ENCODE results near the gene PTCD2.

PTCD2 gene

GRCh38 chr5:72380492-72381274 lies 60.5 kb downstream of the PTCD2 start:
- Histone ChIP-seq H3K4me3 (ENCODE audit: insufficient read length, low read depth) (no peak overlapping the region), H3K27me3 (ENCODE audit: insufficient read depth, insufficient read length) (no peaks in the 10 kb centered on the region), H3K36me3 (ENCODE audit: insufficient read depth, insufficient read length, low read length) (no peaks in the 10 kb centered on the region), H3K9me3 (ENCODE audit: insufficient read depth, low read length) (no peaks in the 10 kb centered on the region), H3K4me1 (ENCODE audit: insufficient read depth, insufficient read length) (no peaks in the 10 kb centered on the region), H3K9ac (ENCODE audit: insufficient read length, low read depth) (no peak overlapping the region)
- DNase-seq (ENCODE audit: low read depth, low spot score): no peak
- TF ChIP-seq ZNF274 (IDR thresholded peaks at IDR 0.05; ENCODE audit: low read depth, low read length) (no peak), YY1 (IDR thresholded peaks at IDR 0.05; ENCODE audit: insufficient read depth, insufficient read length) (no peak), SUZ12 (IDR thresholded peaks at IDR 0.05; ENCODE audit: extremely low read depth, insufficient read depth, insufficient read length) (no peak)

- no peak overlapping the region for H3K4me3 ChIP-seq (ENCODE audit: insufficient read length, low read depth)
- DNase-seq (ENCODE audit: low read depth, low spot score): no peak
- H3K27me3 ChIP-seq (ENCODE audit: insufficient read depth, insufficient read length): no peaks in the 10 kb centered on the region
- H3K9ac ChIP-seq (ENCODE audit: insufficient read length, low read depth): no peak overlapping the region
- no peaks in the 10 kb centered on the region for H3K9me3 ChIP-seq (ENCODE audit: insufficient read depth, low read length)
- no peak for TF ChIP-seq ZNF274 (IDR thresholded peaks at IDR 0.05; ENCODE audit: low read depth, low read length)
- no peak for TF ChIP-seq SUZ12 (IDR thresholded peaks at IDR 0.05; ENCODE audit: extremely low read depth, insufficient read depth, insufficient read length)
- TF ChIP-seq YY1 (IDR thresholded peaks at IDR 0.05; ENCODE audit: insufficient read depth, insufficient read length): no peak
- H3K4me1 ChIP-seq (ENCODE audit: insufficient read depth, insufficient read length): no peaks in the 10 kb centered on the region
- no peaks in the 10 kb centered on the region for H3K36me3 ChIP-seq (ENCODE audit: insufficient read depth, insufficient read length, low read length)
Observed at GRCh38 chr5:72383280-72383679, 63.1 kb downstream of the PTCD2 start.

- TF ChIP-seq SUZ12 (IDR thresholded peaks at IDR 0.05; ENCODE audit: extremely low read depth, insufficient read depth, insufficient read length) (no peak), ZNF274 (IDR thresholded peaks at IDR 0.05; ENCODE audit: low read depth, low read length) (no peak), YY1 (IDR thresholded peaks at IDR 0.05; ENCODE audit: insufficient read depth, insufficient read length) (no peak)
- no peak overlapping the region for H3K4me3 ChIP-seq (ENCODE audit: insufficient read length, low read depth)
- H3K9me3 ChIP-seq (ENCODE audit: insufficient read depth, low read length): no peaks in the 10 kb centered on the region
- no peaks in the 10 kb centered on the region for H3K36me3 ChIP-seq (ENCODE audit: insufficient read depth, insufficient read length, low read length)
- H3K9ac ChIP-seq (ENCODE audit: insufficient read length, low read depth): no peak overlapping the region
- H3K27me3 ChIP-seq (ENCODE audit: insufficient read depth, insufficient read length): no peaks in the 10 kb centered on the region
- no peak for DNase-seq (ENCODE audit: low read depth, low spot score)
- no peaks in the 10 kb centered on the region for H3K4me1 ChIP-seq (ENCODE audit: insufficient read depth, insufficient read length)
Observed at GRCh38 chr5:72383726-72384125, 63.6 kb downstream of the PTCD2 start.

- Histone ChIP-seq H3K9ac (ENCODE audit: insufficient read length, low read depth) (no peak overlapping the region), H3K27me3 (ENCODE audit: insufficient read depth, insufficient read length) (no peaks in the 10 kb centered on the region), H3K4me3 (ENCODE audit: insufficient read length, low read depth) (no peak overlapping the region), H3K36me3 (ENCODE audit: insufficient read depth, insufficient read length, low read length) (no peaks in the 10 kb centered on the region), H3K9me3 (ENCODE audit: insufficient read depth, low read length) (no peaks in the 10 kb centered on the region), H3K4me1 (ENCODE audit: insufficient read depth, insufficient read length) (no peaks in the 10 kb centered on the region)
- no peak for TF ChIP-seq SUZ12 (IDR thresholded peaks at IDR 0.05; ENCODE audit: extremely low read depth, insufficient read depth, insufficient read length)
- no peak for TF ChIP-seq YY1 (IDR thresholded peaks at IDR 0.05; ENCODE audit: insufficient read depth, insufficient read length)
- no peak for TF ChIP-seq ZNF274 (IDR thresholded peaks at IDR 0.05; ENCODE audit: low read depth, low read length)
- no peak for DNase-seq (ENCODE audit: low read depth, low spot score)
Observed at GRCh38 chr5:72386639-72387038, 66.5 kb downstream of the PTCD2 start.

GRCh38 chr5:72387985-72388384 lies 67.8 kb downstream of the PTCD2 start:
- Histone ChIP-seq H3K9ac (ENCODE audit: insufficient read length, low read depth) (no peak overlapping the region), H3K27me3 (ENCODE audit: insufficient read depth, insufficient read length) (no peaks in the 10 kb centered on the region), H3K36me3 (ENCODE audit: insufficient read depth, insufficient read length, low read length) (no peaks in the 10 kb centered on the region), H3K4me1 (ENCODE audit: insufficient read depth, insufficient read length) (no peaks in the 10 kb centered on the region), H3K9me3 (ENCODE audit: insufficient read depth, low read length) (no peaks in the 10 kb centered on the region), H3K4me3 (ENCODE audit: insufficient read length, low read depth) (no peak overlapping the region)
- TF ChIP-seq YY1 (IDR thresholded peaks at IDR 0.05; ENCODE audit: insufficient read depth, insufficient read length): no peak
- no peak for TF ChIP-seq ZNF274 (IDR thresholded peaks at IDR 0.05; ENCODE audit: low read depth, low read length)
- TF ChIP-seq SUZ12 (IDR thresholded peaks at IDR 0.05; ENCODE audit: extremely low read depth, insufficient read depth, insufficient read length): no peak
- no peak for DNase-seq (ENCODE audit: low read depth, low spot score)

GRCh38 chr5:72388646-72389045 lies 68.5 kb downstream of the PTCD2 start:
- Histone ChIP-seq H3K4me1 (ENCODE audit: insufficient read depth, insufficient read length) (no peaks in the 10 kb centered on the region), H3K27me3 (ENCODE audit: insufficient read depth, insufficient read length) (no peaks in the 10 kb centered on the region), H3K9ac (ENCODE audit: insufficient read length, low read depth) (no peak overlapping the region), H3K36me3 (ENCODE audit: insufficient read depth, insufficient read length, low read length) (no peaks in the 10 kb centered on the region), H3K4me3 (ENCODE audit: insufficient read length, low read depth) (no peak overlapping the region), H3K9me3 (ENCODE audit: insufficient read depth, low read length) (no peaks in the 10 kb centered on the region)
- TF ChIP-seq SUZ12 (IDR thresholded peaks at IDR 0.05; ENCODE audit: extremely low read depth, insufficient read depth, insufficient read length) (no peak), ZNF274 (IDR thresholded peaks at IDR 0.05; ENCODE audit: low read depth, low read length) (no peak), YY1 (IDR thresholded peaks at IDR 0.05; ENCODE audit: insufficient read depth, insufficient read length) (no peak)
- no peak for DNase-seq (ENCODE audit: low read depth, low spot score)

- no peak for DNase-seq (ENCODE audit: low read depth, low spot score)
- no peak overlapping the region for H3K4me3 ChIP-seq (ENCODE audit: insufficient read length, low read depth)
- H3K36me3 ChIP-seq (ENCODE audit: insufficient read depth, insufficient read length, low read length): no peaks in the 10 kb centered on the region
- TF ChIP-seq SUZ12 (IDR thresholded peaks at IDR 0.05; ENCODE audit: extremely low read depth, insufficient read depth, insufficient read length) (no peak), YY1 (IDR thresholded peaks at IDR 0.05; ENCODE audit: insufficient read depth, insufficient read length) (no peak), ZNF274 (IDR thresholded peaks at IDR 0.05; ENCODE audit: low read depth, low read length) (no peak)
- no peaks in the 10 kb centered on the region for H3K27me3 ChIP-seq (ENCODE audit: insufficient read depth, insufficient read length)
- no peak overlapping the region for H3K9ac ChIP-seq (ENCODE audit: insufficient read length, low read depth)
- H3K9me3 ChIP-seq (ENCODE audit: insufficient read depth, low read length): no peaks in the 10 kb centered on the region
- H3K4me1 ChIP-seq (ENCODE audit: insufficient read depth, insufficient read length): no peaks in the 10 kb centered on the region
Observed at GRCh38 chr5:72390836-72391235, 70.7 kb downstream of the PTCD2 start.

All from NT2/D1 (cell line).